ENCODE results near the gene CDKAL1.

- no peak for TF ChIP-seq TAF1 (IDR thresholded peaks at IDR 0.05; ENCODE audit: control insufficient read depth, extremely low read depth, insufficient read depth, low read length, severe bottlenecking)
- no peak for TF ChIP-seq ZNF253 (CRISPR knock-in tag; conservative IDR thresholded peaks at IDR 0.05)
- TF ChIP-seq CTCF (IDR thresholded peaks at IDR 0.05 in 2 of 3, conservative IDR thresholded peaks at IDR 0.05 in 1 of 3; ENCODE audit: insufficient read depth in 2 of 3, low read depth in 1 of 3, low read length in 3 of 3) = no peak
- no peak for TF ChIP-seq NR2C2 (CRISPR knock-in tag; IDR thresholded peaks at IDR 0.05)
- no peak for TF ChIP-seq NR2C2 (tag; IDR thresholded peaks at IDR 0.05)
- TF ChIP-seq ATF3 (IDR thresholded peaks at IDR 0.05) = no peak
- no peak for TF ChIP-seq ATF3 (CRISPR knock-in tag; conservative IDR thresholded peaks at IDR 0.05)
- no peak for TF ChIP-seq PHB2 (IDR thresholded peaks at IDR 0.05; ENCODE audit: low read depth)
These were observed 311.3 kb downstream of the CDKAL1 start for GRCh38 chr6:20845592-20845991.

Data from K562 (cell line).